CD4-positive, alpha-beta T cell treated with Interleukin-2 at 100 ng/mL for 4 hours (primary cell): Measurements from ENCODE around the gene HSF2.
"Not testable (repeated sequence)": the region's sequence is repeated elsewhere in the genome, so short reads cannot be mapped to it uniquely, and the experiment has no call there.

Experiments
- DNase-seq: peaks from one replicate; pipeline ENCODE4 v3.0.0-alpha.2; 2020; ENCODE audit warnings: low spot score

Gene HSF2

GRCh38 chr6:122454673-122455072 lies 55.2 kb downstream of the HSF2 start:
- no peak for DNase-seq

- DNase-seq, result not testable (repeated sequence)
Observed at GRCh38 chr6:122455116-122455515, 55.7 kb downstream of the HSF2 start.

DNA sequence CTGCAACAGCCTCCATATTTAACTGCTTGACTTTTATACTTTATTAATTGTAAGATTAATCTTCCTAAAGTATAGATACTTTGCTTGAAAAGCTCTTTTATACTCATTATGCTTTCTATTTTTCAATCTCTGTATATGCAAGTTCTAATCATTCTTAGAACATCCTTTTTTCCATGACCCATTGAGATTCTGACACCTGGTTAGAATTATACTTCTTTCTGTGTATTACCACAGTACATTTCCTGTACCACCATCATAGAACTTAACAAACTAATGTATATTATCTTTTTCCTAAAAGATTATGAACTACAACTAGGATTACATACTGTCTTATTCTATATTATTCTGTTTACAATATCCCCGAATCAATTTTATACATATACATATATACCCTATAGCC lies 58.6 kb downstream of the HSF2 start:
- DNase-seq, result no peak

DNA sequence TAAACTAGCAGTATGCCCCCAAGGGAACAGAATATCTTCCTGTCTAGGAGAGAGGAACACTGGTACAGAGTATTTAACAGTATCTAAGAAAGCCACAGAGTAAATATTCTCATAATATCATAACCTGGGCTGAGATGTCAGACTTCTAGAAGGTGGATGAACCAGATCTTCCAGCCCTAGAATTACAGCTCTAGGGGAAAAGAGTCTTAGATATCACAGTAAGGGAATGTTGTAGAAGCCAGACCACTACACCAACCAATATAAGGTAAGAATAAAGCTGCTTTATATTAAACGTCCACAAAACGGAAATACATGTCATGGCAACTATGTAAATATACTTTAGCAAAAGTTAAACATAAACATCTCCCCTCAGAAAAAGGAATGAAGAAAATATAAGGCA lies 59.8 kb downstream of the HSF2 start:
- no peak for DNase-seq

DNA sequence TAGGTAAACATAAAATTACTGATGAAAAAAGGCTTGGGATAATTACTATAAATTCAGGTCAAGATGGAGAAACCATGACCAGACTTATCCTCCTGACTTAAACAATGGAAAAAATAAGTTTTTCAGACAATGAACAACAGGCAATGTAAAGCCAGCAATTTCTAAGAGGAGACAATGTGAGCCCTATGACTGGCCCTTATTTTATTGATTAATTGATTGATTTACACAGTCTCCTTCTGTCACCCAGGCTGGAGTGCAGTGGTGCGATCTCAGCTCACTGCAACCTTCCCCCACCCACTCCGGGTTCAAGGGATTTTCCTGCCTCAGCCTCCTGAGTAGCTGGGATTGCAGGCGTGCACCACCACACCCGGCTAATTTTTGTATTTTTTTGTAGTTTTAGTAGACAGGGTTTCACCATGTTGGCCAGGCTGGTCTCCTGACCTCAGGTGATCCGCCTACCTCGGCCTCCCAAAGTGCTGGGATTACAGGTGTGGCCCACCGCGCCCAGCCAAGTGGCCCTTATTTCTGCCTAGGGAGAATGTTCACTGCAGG lies 60.5 kb downstream of the HSF2 start:
- DNase-seq, result not testable (repeated sequence)

DNA sequence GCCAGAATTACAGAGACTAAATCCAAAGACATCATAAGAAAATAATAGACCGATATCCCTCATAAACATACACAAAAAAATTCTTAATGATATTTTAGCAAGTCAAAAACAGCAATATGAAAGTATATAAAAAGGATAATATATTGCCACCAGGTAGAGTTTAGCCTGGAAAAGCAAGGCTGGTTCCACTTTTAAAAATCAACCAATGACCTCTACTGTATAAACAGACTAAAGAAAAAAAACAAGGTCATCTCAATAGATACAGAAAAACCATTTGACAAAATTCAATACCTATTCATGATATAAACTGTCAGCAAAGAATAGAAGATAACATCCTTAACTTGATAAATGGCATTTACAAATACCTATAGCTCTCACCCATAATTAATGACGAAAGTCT lies 62.4 kb downstream of the HSF2 start:
- no peak for DNase-seq

DNA sequence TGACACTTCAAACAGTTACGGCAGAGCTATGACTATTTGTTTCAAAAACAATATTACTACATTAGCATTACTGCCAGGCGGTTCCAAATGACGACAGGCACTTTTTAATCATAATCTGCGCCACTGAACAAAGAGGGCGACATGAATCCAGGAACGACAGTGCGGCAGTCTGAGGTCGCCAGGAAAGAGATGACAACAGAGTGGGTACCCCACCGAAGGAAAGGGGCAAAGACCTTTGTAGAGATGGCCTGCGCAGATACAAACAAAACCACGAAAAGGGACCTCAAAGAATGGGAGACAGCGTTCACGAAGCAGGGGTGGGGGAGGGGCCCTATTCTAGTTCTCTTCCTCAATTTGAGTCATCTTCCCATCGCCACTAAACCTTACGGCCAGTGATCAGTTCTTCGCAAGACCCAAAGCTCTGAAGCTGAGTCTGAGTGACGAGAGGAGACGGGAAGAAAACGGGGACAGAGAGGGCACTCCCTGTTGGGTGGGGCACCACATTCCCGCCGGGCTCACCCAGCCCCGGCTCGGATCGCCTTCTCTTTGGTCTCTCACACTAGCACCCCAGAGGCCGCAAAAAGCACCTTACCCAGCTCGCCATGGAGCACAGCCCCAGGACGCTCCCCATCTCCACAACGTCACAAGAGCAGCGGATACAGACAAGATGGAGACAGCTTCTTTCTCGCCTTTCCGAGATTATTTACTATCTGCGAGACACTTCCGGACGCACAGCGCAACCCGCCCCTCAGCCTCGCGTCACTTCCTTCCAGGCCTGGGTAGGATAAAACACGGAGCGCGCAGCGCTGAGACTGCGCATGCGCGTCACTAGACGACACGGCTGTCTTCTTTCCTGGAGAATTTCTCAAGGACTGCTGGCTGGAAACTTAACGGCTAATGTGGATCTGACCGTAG lies 71.9 kb downstream of the HSF2 start, which contains the start of gene SERINC1:
Gene SERINC1 (minus strand): TSS at position 701 of the 915 bp plus-strand sequence. CDS start 70 bp downstream, at position 631.
- DNase-seq, result peak; percentile 94

DNA sequence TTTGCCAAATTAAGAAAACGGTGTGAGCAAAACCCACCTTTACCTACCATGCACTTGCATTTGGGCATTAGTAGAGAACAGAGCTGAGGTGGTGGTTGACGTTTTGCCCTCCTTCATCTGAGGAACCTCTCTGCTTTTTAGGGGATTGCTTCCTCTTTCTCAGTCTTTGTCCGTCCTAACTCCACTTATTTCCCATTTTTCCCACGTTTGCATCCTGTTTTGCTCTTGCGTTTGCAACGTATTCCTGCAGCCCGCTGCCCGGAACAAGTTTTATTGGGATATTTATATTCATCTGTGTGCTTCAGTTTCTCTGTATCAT lies 72.5 kb downstream of the HSF2 start:
- DNase-seq, result no peak

DNA sequence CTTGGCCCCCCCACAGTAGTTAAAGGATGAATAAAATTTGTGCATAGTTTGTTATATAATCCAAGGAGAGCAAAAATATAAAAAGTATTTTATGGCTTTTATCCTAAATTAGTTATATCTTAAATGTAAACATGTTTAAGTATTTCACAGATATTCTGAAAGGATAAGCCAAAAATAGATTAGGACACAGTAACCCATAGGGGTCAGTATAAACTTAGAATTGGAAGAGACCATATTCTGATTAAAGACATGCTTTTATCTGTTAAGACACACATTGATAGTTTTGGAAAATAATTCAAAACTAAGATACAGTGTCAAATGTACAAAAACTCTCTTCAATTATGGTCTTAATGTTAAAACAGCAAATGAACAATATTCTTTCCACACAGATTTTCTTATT lies 76.7 kb downstream of the HSF2 start:
- DNase-seq, result peak; percentile 42

DNA sequence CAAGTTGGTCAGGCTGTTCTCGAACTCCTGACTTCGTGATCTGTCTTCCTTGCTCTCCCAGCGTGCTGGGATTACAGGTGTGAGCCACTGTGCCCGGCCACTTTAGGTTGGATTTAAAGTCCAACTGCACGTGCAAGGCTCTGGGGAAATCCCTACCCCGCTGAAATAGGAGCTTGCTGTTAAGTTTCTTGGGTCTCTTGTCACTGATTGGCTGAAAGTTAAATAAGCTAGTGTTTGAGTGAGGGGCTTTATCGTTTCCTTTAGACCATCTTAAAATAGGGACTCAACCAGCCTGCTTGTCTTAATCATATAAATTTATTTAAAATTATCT lies 83.3 kb downstream of the HSF2 start:
- no peak for DNase-seq
